Activated CD4-positive, alpha-beta T cell treated with anti-CD3 and anti-CD28 coated beads, Interleukin-2, amount 10 ng/mL, durations not matched to agents 7 days and 5 days (primary cell): Measurements from ENCODE around the gene MAP2K2. TPM values are rescaled to one million over a fixed set of nuclear protein-coding genes. Genes with fewer than 3 reads are reported as not detected.

Source experiments
- CTCF ChIA-PET: fragments of 350-600 bp; sonication (Branson Sonifier 250); formaldehyde crosslinking; loops from one replicate; lab custom pipeline; 2021; ENCODE audit warnings: antibody characterized with exemption; lab: Charles Lee
- POLR2A ChIA-PET: fragments of 350-600 bp; sonication (Branson Sonifier 250); formaldehyde crosslinking; loops from one replicate; lab custom pipeline; 2021; ENCODE audit warnings: antibody characterized with exemption; lab: Charles Lee
- DNase-seq: peaks from one replicate; pipeline ENCODE4 v3.0.0-alpha.2; 2020
- H3K27ac Mint-ChIP-seq: one replicate; pipeline ENCODE4 v1.8.0; 2021; ENCODE audit warnings: mild to moderate bottlenecking, moderate library complexity, mixed read lengths
- H3K27me3 Mint-ChIP-seq: one replicate; pipeline ENCODE4 v1.8.0; 2021; ENCODE audit warnings: mixed read lengths
- H3K36me3 Mint-ChIP-seq: one replicate; pipeline ENCODE4 v1.8.0; 2021; ENCODE audit warnings: low read depth, mixed read lengths
- H3K4me1 Mint-ChIP-seq: one replicate; pipeline ENCODE4 v1.8.0; 2021; ENCODE audit warnings: mixed read lengths
- H3K4me3 Mint-ChIP-seq: one replicate; pipeline ENCODE4 v1.8.0; 2021; ENCODE audit warnings: mild to moderate bottlenecking, moderate library complexity, mixed read lengths
- H3K9me3 Mint-ChIP-seq: one replicate; pipeline ENCODE4 v1.8.0; 2021; ENCODE audit warnings: mixed read lengths
- total RNA-seq, 2 experiments: library from RNA; stranded (reverse); gene quantifications; one replicate each; pipeline ENCODE4 v1.2.3, GENCODE V29; 2021

The MAP2K2 gene
- total RNA-seq, 2 experiments from 2014 or later = 175 to 202 TPM

DNA sequence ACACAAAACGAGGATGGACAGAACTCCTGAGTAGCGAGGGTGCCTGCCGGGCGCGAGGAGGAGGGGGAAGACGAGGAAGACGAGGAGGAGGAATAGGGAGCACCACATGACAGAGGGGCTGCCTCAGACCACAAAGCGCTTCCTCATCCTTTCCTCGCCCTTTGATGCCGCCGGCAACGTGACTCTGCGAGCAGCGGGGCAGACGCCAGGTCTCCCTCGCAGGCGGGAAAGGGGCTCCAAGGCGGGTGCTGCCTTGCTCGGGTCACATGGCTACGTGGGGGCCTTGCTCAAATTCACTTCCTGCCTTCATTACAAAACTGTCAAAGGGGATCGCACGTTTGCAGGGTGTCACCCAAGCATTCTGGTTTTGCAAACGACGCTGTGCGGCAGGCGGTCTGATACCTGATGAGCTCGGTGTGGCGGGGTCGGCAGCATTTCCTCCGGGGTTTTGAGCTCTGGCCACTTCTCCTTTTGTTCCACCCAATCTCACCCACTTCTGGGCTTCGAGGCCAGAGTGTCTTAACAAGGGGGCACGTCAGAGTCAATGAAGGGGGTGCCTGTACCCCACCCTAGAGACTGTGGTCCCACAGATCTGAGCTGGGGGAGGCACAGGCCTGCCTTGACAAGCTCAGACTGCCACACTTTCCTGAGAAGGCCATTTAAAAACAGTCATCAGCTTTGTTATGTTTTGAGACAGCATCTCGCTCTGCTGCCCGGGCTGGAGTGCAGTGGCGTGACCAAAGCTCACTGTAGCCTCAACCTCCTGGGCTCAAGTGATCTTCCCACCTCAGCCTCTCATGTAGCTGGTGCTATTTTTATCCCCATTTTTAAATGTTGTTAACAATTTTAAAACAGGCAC lies 14.9 kb downstream of the MAP2K2 start:
- peaks cover 80% of the 10 kb centered on the region for H3K36me3 Mint-ChIP-seq
- peak overlapping the region; percentile 97 for H3K27ac Mint-ChIP-seq
- H3K27me3 Mint-ChIP-seq = no peaks in the 10 kb centered on the region
- H3K9me3 Mint-ChIP-seq = no peaks in the 10 kb centered on the region
- ChIA-PET CTCF (interaction anchor here (0.6 to 1.7 kb wide), 3 partner anchors 31 to 269 kb away, joined by 3 to 6 read pairs (median 3); no protein-coding TSS in a partner anchor), POLR2A (interaction anchor here (0.6 kb wide), 2 partner anchors 18 to 19 kb away, joined by 3 read pairs; no protein-coding TSS in a partner anchor)
- peak; percentile 82 for DNase-seq
- peaks cover 75% of the 10 kb centered on the region for H3K4me1 Mint-ChIP-seq
- H3K4me3 Mint-ChIP-seq = peak overlapping the region; percentile 40

DNA sequence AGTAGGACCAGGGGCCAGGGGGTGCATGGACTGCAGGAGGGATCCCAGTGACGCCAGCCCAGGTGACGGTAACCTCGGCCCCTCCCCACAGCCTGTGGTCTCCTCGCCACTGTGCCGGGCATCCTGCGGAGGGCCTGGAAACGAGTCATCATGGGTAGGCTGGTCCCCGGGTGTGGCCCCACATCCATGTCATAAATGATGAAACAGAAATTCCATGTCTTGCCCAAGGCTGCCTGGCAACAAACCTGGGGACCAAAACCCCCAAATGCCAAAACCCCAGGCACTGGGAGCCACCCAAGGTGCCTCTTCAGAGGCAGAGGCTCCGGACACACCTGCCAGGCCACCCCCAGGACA lies 20.9 kb downstream of the MAP2K2 start:
- Mint-ChIP-seq H3K27me3 (no peaks in the 10 kb centered on the region), H3K4me3 (no peak overlapping the region), H3K27ac (peak overlapping the region; percentile 95), H3K9me3 (no peaks in the 10 kb centered on the region), H3K36me3 (peaks cover 45% of the 10 kb centered on the region), H3K4me1 (peaks cover 42% of the 10 kb centered on the region)
- POLR2A ChIA-PET = no interaction called here
- no peak for DNase-seq
- CTCF ChIA-PET = no interaction called here

DNA sequence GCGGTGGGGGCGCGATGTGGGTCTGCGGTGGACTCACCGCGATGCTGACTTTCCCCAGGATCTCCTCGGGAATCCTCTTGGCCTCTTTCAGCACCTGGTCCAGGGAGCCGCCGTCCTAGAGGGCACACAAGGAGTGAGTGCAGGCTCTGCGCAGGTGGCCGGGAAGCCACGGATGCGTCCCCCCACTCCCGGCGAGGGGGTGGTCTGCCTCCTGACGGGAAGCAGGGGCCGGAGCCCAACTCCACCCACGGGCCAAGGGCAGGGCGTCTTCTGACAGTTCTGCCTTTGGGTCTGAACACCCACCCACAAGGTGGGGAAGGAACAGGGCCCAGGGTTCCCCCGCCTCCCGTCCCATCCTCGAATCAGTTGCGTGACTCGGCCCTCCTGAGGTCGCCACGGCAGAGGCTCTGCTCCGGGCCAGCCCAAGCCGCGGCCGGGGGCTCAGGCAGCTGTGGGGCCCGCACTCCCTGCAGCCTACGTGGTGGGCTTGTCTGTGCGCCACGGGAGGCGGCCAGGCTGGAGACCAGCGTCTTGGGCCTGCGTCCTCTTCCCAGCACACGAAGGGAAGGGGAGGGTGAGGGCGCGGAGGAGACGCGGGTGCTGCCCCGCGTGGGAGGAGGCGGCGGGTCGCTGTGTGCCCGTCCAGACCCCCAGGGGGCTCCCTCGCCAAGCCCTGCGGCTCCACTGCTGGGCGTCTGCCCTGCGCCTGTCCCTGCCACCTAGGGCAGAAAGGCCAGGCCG lies 21.4 kb downstream of the MAP2K2 start:
- H3K4me1 Mint-ChIP-seq = peaks cover 37% of the 10 kb centered on the region
- POLR2A ChIA-PET = no interaction called here
- CTCF ChIA-PET = no interaction called here

DNA sequence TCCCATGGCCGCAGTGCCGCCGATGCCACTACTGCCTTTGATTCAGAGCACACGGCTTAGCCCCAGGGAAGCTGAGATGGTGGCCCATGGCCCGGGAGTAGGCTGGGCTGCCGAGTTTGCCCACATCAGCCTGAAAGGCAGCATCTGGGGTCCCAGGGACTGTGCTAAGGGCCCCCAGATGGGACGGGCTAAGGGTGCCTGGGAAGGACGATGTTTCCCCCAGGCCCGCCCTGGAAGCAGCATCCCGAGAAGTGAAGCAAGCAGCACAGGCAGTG lies 22.5 kb downstream of the MAP2K2 start:
- Mint-ChIP-seq H3K9me3 (no peaks in the 10 kb centered on the region), H3K27ac (no peak overlapping the region), H3K4me3 (no peak overlapping the region), H3K4me1 (peaks cover 30% of the 10 kb centered on the region), H3K36me3 (peaks cover 43% of the 10 kb centered on the region), H3K27me3 (no peaks in the 10 kb centered on the region)
- ChIA-PET CTCF (interaction anchor here (0.6 kb wide), 1 partner anchor 114 kb away, joined by 5 read pairs; no protein-coding TSS in a partner anchor), POLR2A (no interaction called here)
- DNase-seq = no peak

More for the DNA sequence above, 21.4 kb downstream of the MAP2K2 start:
- H3K36me3 Mint-ChIP-seq = peaks cover 41% of the 10 kb centered on the region
- H3K27me3 Mint-ChIP-seq = no peaks in the 10 kb centered on the region
- H3K9me3 Mint-ChIP-seq = no peaks in the 10 kb centered on the region
- no peak for DNase-seq
- H3K4me3 Mint-ChIP-seq = no peak overlapping the region
- no peak overlapping the region for H3K27ac Mint-ChIP-seq

DNA sequence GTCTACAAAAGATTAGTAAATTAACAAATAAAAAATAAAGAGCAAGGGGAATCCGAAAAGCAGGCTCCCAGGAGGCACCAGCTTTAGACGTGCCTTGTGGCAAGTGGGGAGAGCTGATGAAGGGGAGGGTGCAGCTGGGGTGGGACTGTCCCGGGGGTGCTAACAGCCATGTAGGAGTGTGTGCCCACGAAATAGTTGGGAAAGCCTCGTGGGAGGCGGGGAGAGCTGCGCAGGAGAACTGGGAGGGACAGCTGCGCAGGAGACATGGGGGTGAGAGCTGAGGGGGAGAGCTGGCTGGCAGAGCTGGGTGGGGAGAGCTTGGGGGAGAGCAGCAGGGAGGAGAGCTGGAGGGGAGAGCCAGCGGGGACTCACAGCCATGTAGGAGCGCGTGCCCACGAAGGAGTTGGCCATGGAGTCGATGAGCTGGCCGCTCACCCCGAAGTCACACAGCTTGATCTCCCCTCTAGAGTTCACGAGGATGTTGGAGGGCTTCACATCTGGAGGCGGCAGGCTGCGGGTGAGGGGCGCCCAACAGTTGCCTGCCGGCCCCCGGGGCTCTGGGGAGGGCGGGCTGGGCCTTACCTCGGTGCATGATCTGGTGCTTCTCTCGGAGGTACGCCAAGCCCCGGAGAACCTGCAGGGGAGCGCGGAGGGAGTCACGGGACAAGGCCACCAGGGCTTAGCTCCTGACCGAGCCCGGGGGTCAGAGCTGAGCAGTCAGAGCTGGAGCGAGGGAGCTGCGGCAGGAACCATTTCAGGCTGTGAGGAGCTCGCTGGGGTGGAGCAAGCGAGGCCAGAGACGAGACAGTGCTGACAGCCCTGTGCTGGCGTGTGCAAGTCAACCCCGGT lies 23.1 kb downstream of the MAP2K2 start:
- H3K36me3 Mint-ChIP-seq = peaks cover 41% of the 10 kb centered on the region
- no peaks in the 10 kb centered on the region for H3K9me3 Mint-ChIP-seq
- H3K4me1 Mint-ChIP-seq = peaks cover 26% of the 10 kb centered on the region
- H3K4me3 Mint-ChIP-seq = no peak overlapping the region
- no peaks in the 10 kb centered on the region for H3K27me3 Mint-ChIP-seq
- POLR2A ChIA-PET = no interaction called here
- H3K27ac Mint-ChIP-seq = peak overlapping the region; percentile 36
- CTCF ChIA-PET = interaction anchor here (0.6 to 0.7 kb wide), 2 partner anchors 39 to 113 kb away, joined by 4 to 5 read pairs; no protein-coding TSS in a partner anchor
- no peak for DNase-seq

DNA sequence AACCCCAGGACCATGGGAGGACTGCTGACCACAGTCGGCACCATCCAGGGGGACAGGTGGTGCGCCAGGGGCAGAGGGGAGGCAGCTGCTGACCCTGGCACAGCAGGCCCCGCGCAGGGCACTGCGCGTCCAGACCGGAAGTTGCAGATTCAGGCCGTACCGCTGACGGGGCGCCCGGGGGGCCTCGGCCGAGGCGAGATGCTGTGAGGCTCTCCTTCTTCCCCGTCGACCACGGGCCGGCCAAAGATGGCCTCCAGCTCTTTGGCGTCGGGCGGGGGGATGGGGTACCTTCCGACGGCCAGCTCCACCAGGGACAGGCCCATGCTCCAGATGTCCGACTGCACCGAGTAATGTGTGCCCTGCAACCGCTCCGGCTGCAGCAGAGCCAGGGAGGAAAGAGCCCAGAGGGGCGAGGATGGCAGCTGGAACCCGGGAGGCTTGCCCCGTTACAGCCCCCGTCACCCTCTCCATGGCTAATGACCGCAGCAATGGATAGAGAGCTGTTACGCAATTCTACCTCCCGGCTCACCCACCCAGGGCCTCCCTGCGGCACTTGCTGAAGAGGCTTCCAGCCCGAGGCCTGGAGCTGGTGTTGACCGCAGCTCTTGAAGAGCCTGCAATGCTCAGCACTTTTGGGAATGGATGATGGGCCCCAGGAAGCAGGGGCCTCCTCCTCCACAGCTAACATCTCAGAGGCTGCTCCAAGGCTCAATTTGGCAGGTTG lies 24.7 kb downstream of the MAP2K2 start:
- ChIA-PET CTCF (interaction anchor here (1.1 kb wide), 1 partner anchor 112 kb away, joined by 3 read pairs; no protein-coding TSS in a partner anchor), POLR2A (no interaction called here)
- H3K36me3 Mint-ChIP-seq = peaks cover 27% of the 10 kb centered on the region

GRCh38 chr19:4098493-4098892 lies 25.4 kb downstream of the MAP2K2 start:
- no peak for DNase-seq
- Mint-ChIP-seq H3K27me3 (no peaks in the 10 kb centered on the region), H3K36me3 (peaks cover 27% of the 10 kb centered on the region), H3K9me3 (no peaks in the 10 kb centered on the region), H3K27ac (no peak overlapping the region), H3K4me1 (peaks cover 5% of the 10 kb centered on the region), H3K4me3 (no peak overlapping the region)
- CTCF ChIA-PET = interaction anchor here (1.1 kb wide), 1 partner anchor 111 kb away, joined by 3 read pairs; no protein-coding TSS in a partner anchor
- POLR2A ChIA-PET = no interaction called here

More for the DNA sequence above, 24.7 kb downstream of the MAP2K2 start:
- no peak for DNase-seq
- no peaks in the 10 kb centered on the region for H3K27me3 Mint-ChIP-seq
- H3K4me1 Mint-ChIP-seq = peaks cover 9% of the 10 kb centered on the region
- no peaks in the 10 kb centered on the region for H3K9me3 Mint-ChIP-seq
- H3K27ac Mint-ChIP-seq = no peak overlapping the region
- H3K4me3 Mint-ChIP-seq = no peak overlapping the region

- CTCF ChIA-PET = interaction anchor here (1.5 kb wide), 1 partner anchor 20 kb away, joined by 5 read pairs; no protein-coding TSS in a partner anchor
Measured at GRCh38 chr19:4097501-4097900, 26.4 kb downstream of the MAP2K2 start.

DNA sequence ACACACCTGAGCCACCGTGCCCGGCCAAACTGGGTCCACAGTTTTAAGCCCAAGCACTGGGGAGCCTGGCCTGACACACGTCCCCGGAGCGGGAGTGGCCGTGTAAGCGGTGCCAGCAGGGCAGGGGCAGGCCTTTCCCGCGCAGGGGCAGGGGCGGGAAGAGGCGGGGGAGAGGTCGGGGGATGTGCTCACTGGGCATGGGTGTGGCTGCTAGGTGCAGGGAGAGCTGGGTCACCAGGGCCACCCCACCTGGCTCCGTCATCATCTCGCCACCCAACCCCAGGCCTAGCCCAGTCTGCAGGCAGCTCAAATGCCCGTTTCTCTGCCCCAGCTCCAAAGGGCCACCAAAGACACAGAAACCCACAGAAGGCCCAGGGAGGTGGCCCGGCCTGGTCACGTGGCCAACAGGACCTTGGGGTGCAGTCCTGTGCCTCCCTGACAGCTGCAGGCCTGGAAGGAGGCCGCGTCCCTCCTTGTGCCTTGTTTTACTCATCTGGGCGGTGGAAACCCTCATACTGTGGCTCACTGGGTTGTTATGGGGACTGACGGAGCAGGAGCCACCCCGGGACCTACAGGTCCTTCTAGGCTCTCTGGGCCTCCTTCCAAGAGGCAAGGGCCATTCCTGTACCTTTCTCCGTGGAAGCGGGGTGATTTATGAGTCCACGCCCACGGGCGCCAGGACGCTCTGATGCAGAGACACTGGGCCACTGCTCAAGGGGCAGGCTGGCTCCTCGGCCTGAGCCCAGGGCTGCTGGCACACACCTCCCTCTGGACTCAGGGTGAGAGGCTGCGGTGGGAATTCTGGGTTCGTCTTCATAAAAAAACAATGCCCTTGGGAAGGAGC lies 27.7 kb downstream of the MAP2K2 start:
- peak overlapping the region; percentile 22 for H3K27ac Mint-ChIP-seq
- H3K4me3 Mint-ChIP-seq = no peak overlapping the region
- CTCF ChIA-PET = interaction anchor here (0.8 to 1.5 kb wide), 4 partner anchors 18 to 43 kb away, joined by 3 to 5 read pairs (median 3); no protein-coding TSS in a partner anchor
- no peaks in the 10 kb centered on the region for H3K9me3 Mint-ChIP-seq
- DNase-seq = no peak
- peaks cover 24% of the 10 kb centered on the region for H3K36me3 Mint-ChIP-seq
- H3K27me3 Mint-ChIP-seq = no peaks in the 10 kb centered on the region
- H3K4me1 Mint-ChIP-seq = peaks cover 8% of the 10 kb centered on the region
- POLR2A ChIA-PET = no interaction called here

More at GRCh38 chr19:4097501-4097900, 26.4 kb downstream of the MAP2K2 start:
- H3K4me1 Mint-ChIP-seq = peaks cover 8% of the 10 kb centered on the region
- POLR2A ChIA-PET = no interaction called here
- no peak for DNase-seq
- no peak overlapping the region for H3K4me3 Mint-ChIP-seq
- no peaks in the 10 kb centered on the region for H3K9me3 Mint-ChIP-seq
- H3K27ac Mint-ChIP-seq = no peak overlapping the region
- H3K36me3 Mint-ChIP-seq = peaks cover 29% of the 10 kb centered on the region
- H3K27me3 Mint-ChIP-seq = no peaks in the 10 kb centered on the region

DNA sequence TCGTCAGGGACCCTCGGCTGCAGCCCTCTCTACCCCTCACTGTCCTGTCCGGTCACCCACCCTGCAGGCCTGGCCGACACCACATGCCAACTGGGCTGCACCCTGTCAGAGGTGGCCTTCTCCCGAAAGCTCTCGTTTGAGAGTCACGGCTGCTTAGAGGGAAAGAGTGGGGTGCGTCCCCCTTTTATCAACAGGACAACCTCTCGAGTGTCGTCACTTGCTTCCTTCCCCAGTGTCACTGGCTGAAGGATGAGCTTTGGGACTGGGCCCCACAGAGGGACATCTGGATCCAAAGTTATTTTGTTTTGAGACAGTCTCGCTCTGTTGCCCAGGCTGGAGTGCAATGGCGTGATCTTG lies 28.5 kb downstream of the MAP2K2 start:
- no peak for DNase-seq
- peaks cover 24% of the 10 kb centered on the region for H3K36me3 Mint-ChIP-seq
- H3K27me3 Mint-ChIP-seq = no peaks in the 10 kb centered on the region
- no peak overlapping the region for H3K27ac Mint-ChIP-seq
- no peaks in the 10 kb centered on the region for H3K9me3 Mint-ChIP-seq
- POLR2A ChIA-PET = no interaction called here
- H3K4me3 Mint-ChIP-seq = no peak overlapping the region
- CTCF ChIA-PET = interaction anchor here (1.4 kb wide), 1 partner anchor 18 kb away, joined by 3 read pairs; no protein-coding TSS in a partner anchor
- H3K4me1 Mint-ChIP-seq = peaks cover 10% of the 10 kb centered on the region
